ENCODE results near the gene CCDC85C. TPM values are rescaled to one million over a fixed set of nuclear protein-coding genes. Genes with fewer than 3 reads are reported as not detected.

Gene CCDC85C
- total RNA-seq, 1 donor from 2014 or later = 4.4 TPM

- no peak for DNase-seq (ENCODE audit: extremely low spot score, unreplicated experiment)
- H3K36me3 Mint-ChIP-seq (ENCODE audit: unreplicated experiment) = no peaks in the 10 kb centered on the region
- peaks cover 20% of the 10 kb centered on the region for H3K4me1 Mint-ChIP-seq (ENCODE audit: unreplicated experiment)
- H3K4me3 Mint-ChIP-seq (ENCODE audit: unreplicated experiment) = no peak overlapping the region
- no peaks in the 10 kb centered on the region for H3K27me3 Mint-ChIP-seq (ENCODE audit: unreplicated experiment)
- H3K27ac Mint-ChIP-seq (ENCODE audit: unreplicated experiment) = no peak overlapping the region
- TF ChIP-seq, protein P1, sequence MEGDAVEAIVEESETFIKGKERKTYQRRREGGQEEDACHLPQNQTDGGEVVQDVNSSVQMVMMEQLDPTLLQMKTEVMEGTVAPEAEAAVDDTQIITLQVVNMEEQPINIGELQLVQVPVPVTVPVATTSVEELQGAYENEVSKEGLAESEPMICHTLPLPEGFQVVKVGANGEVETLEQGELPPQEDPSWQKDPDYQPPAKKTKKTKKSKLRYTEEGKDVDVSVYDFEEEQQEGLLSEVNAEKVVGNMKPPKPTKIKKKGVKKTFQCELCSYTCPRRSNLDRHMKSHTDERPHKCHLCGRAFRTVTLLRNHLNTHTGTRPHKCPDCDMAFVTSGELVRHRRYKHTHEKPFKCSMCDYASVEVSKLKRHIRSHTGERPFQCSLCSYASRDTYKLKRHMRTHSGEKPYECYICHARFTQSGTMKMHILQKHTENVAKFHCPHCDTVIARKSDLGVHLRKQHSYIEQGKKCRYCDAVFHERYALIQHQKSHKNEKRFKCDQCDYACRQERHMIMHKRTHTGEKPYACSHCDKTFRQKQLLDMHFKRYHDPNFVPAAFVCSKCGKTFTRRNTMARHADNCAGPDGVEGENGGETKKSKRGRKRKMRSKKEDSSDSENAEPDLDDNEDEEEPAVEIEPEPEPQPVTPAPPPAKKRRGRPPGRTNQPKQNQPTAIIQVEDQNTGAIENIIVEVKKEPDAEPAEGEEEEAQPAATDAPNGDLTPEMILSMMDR (IDR thresholded peaks at IDR 0.05) = no peak
- H3K9me3 Mint-ChIP-seq (ENCODE audit: unreplicated experiment) = no peaks in the 10 kb centered on the region
Measured at GRCh38 chr14:99549684-99550083, 54.3 kb downstream of the CCDC85C start.

DNA sequence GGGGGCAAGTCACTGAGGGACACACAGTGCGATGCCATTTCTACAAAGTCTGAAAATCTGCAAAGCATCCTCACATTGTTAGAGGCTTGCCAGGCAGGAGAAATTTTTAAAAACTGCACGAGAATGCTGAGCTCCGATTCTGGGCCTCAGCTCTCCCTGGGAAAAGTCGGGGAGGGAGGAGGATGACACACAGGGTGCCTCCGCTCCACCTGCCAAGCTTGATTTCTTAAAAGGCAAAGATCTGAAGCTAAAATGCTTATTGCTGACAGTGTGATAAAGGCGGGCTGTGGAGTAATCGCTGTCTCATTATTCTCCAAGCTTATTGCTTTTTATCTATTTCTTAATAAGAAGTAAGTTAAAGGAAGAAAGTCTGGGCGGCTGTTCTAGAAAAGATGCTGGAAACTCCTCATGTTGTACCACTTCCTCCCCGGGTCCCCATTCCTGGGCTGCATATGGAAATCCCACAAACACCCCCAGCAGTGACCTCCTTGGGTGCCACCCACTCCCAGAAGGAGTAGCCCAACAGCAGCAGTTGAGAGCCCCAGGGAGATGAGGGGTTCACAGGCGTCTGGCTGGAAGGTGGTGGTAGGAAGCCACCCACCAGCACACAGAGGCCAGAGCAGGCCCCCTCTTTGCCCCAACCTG is 55.0 kb downstream of the CCDC85C start:
- Mint-ChIP-seq H3K27ac (ENCODE audit: unreplicated experiment) (no peak overlapping the region), H3K27me3 (ENCODE audit: unreplicated experiment) (no peaks in the 10 kb centered on the region), H3K4me1 (ENCODE audit: unreplicated experiment) (peaks cover 20% of the 10 kb centered on the region), H3K36me3 (ENCODE audit: unreplicated experiment) (no peaks in the 10 kb centered on the region), H3K4me3 (ENCODE audit: unreplicated experiment) (no peak overlapping the region), H3K9me3 (ENCODE audit: unreplicated experiment) (no peaks in the 10 kb centered on the region)
- DNase-seq (ENCODE audit: extremely low spot score, unreplicated experiment) = no peak
- TF ChIP-seq, protein P1 (IDR thresholded peaks at IDR 0.05) = no peak

- DNase-seq (ENCODE audit: extremely low spot score, unreplicated experiment) = no peak
- Mint-ChIP-seq H3K4me1 (ENCODE audit: unreplicated experiment) (peaks cover 19% of the 10 kb centered on the region), H3K27ac (ENCODE audit: unreplicated experiment) (no peak overlapping the region), H3K36me3 (ENCODE audit: unreplicated experiment) (no peaks in the 10 kb centered on the region), H3K4me3 (ENCODE audit: unreplicated experiment) (no peak overlapping the region), H3K27me3 (ENCODE audit: unreplicated experiment) (no peaks in the 10 kb centered on the region), H3K9me3 (ENCODE audit: unreplicated experiment) (no peaks in the 10 kb centered on the region)
- TF ChIP-seq, protein P1 (IDR thresholded peaks at IDR 0.05) = no peak
Measured at GRCh38 chr14:99548255-99548654, 55.8 kb downstream of the CCDC85C start.

GRCh38 chr14:99546234-99546879 is 57.6 kb downstream of the CCDC85C start:
- Mint-ChIP-seq H3K9me3 (ENCODE audit: unreplicated experiment) (no peaks in the 10 kb centered on the region), H3K4me3 (ENCODE audit: unreplicated experiment) (no peak overlapping the region), H3K27me3 (ENCODE audit: unreplicated experiment) (no peaks in the 10 kb centered on the region), H3K36me3 (ENCODE audit: unreplicated experiment) (no peaks in the 10 kb centered on the region), H3K4me1 (ENCODE audit: unreplicated experiment) (peaks cover 24% of the 10 kb centered on the region), H3K27ac (ENCODE audit: unreplicated experiment) (no peak overlapping the region)
- TF ChIP-seq, protein P1 (IDR thresholded peaks at IDR 0.05) = no peak
- no peak for DNase-seq (ENCODE audit: extremely low spot score, unreplicated experiment)

DNA sequence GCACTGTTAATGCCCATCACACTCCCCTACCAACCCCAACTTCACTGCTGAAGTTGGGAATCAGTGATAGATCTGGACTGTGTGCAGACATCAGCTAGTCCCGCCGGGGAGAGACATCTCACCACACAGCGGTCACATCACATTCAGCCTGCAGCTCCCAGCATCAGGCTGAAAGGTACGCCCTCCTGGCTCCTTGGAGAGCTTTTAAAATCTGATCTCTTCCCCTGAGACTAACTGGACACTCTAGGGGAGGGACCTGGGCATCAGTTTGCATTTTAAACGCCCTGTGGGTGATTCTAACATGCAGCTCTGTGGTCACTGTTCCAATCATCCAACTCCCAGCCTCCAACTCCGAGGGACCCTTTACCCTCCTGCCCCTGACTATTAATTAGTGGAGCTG is 58.4 kb downstream of the CCDC85C start:
- DNase-seq (ENCODE audit: extremely low spot score, unreplicated experiment) = no peak
- TF ChIP-seq, protein P1 (IDR thresholded peaks at IDR 0.05) = no peak
- Mint-ChIP-seq H3K36me3 (ENCODE audit: unreplicated experiment) (no peaks in the 10 kb centered on the region), H3K4me3 (ENCODE audit: unreplicated experiment) (no peak overlapping the region), H3K27me3 (ENCODE audit: unreplicated experiment) (no peaks in the 10 kb centered on the region), H3K9me3 (ENCODE audit: unreplicated experiment) (no peaks in the 10 kb centered on the region), H3K4me1 (ENCODE audit: unreplicated experiment) (peaks cover 26% of the 10 kb centered on the region), H3K27ac (ENCODE audit: unreplicated experiment) (no peak overlapping the region)
